HepG2 (cell line): Measurements from ENCODE around the gene SLC44A4. TPM values are rescaled to one million over a fixed set of nuclear protein-coding genes. Genes with fewer than 3 reads are reported as not detected.
A peak's percentile ranks its signal among the peaks of the same experiment; 100 is the strongest.

Experiments used
- ATAC-seq: fragments of 200-7000 bp; cut with Tn5 transposase; 3 replicates; pipeline ENCODE4 v1.9.1; 2020; ENCODE audit warnings: mild to moderate bottlenecking, moderate library complexity
- BruUV-seq: library from RNA; stranded (reverse); fragments of 400-500 nt; replicated peaks from 2 replicates; lab custom pipeline; 2021; lab: Mats Ljungman, UMichigan
- CTCF ChIA-PET: fragments of 300-600 bp; formaldehyde crosslinking; extraction: SDS; loops from one replicate; lab custom pipeline; 2021; ENCODE audit warnings: low total read pairs, inconsistent platforms, low intra/inter-chr PET ratio; lab: Yijun Ruan, JAX
- POLR2A ChIA-PET: fragments of 350-600 bp; sonication (Branson Sonifier 250); formaldehyde crosslinking; loops from one replicate; lab custom pipeline; 2020; ENCODE audit warnings: antibody characterized with exemption, inconsistent platforms; lab: Yijun Ruan, JAX
- DNase-seq: peaks from one replicate; pipeline ENCODE4 v3.0.0-alpha.2; 2015; ENCODE audit warnings: low spot score
- FAIRE-seq: peaks from 3 replicates; lab custom pipeline; 2011; peaks lifted over from hg19 to GRCh38; lab: Jason Lieb, UNC
- H2AFZ ChIP-seq: one replicate; pipeline ENCODE4 v1.6.1; 2011; ENCODE audit warnings: low read length, inconsistent platforms
- H3K27ac ChIP-seq: fragments of 300-600 bp; 3 replicates; pipeline ENCODE4 v1.8.0; 2011; ENCODE audit warnings: mixed run types, mild to moderate bottlenecking, mixed read lengths, low read length, inconsistent platforms; ENCODE audit not compliant: insufficient read depth; ENCODE audit errors: extremely low read length
- H3K27me3 ChIP-seq, 2 experiments: fragments of 200-600 bp in 1 of 2; 2 replicates in 1 of 2; 3 replicates in 1 of 2; pipeline versions ENCODE4 v1.6.0 to v1.8.0; 2011; ENCODE audit warnings: low read length in 2 of 2, mild to moderate bottlenecking in 2 of 2, moderate library complexity in 2 of 2, inconsistent platforms in 1 of 2; ENCODE audit not compliant: insufficient read depth in 2 of 2, control insufficient read depth in 1 of 2
- H3K36me3 ChIP-seq, 2 experiments: fragments of 200-600 bp in 1 of 2; replicated peaks in 1 of 2; 2 replicates in 1 of 2; 3 replicates in 1 of 2; pipeline versions ENCODE4 v1.5.1 to v1.8.0; 2011; ENCODE audit warnings: low read length in 2 of 2, inconsistent platforms in 1 of 2; ENCODE audit not compliant: insufficient read depth in 2 of 2, control insufficient read depth in 1 of 2
- H3K4me1 ChIP-seq: 2 replicates; pipeline ENCODE4 v1.5.1; 2012; ENCODE audit warnings: low read length, inconsistent platforms; ENCODE audit not compliant: insufficient read depth
- H3K4me2 ChIP-seq: 2 replicates; pipeline ENCODE4 v1.6.0; 2011; ENCODE audit warnings: low read depth, low read length, inconsistent platforms
- H3K4me3 ChIP-seq, 3 experiments: fragments of 200-600 bp in 1 of 3; sonication (generic), shearing (Covaris generic) in 1 of 3; replicated peaks in 1 of 3; 2 replicates each; pipeline ENCODE4 v1.5.1; 2011 to 2016; ENCODE audit warnings: low read length in 3 of 3, inconsistent platforms in 2 of 3, low read depth in 2 of 3, mild to moderate bottlenecking in 2 of 3, control low read depth in 1 of 3, mixed read lengths in 1 of 3; ENCODE audit not compliant: insufficient read depth in 1 of 3
- H3K79me2 ChIP-seq: one replicate; pipeline ENCODE4 v1.6.1; 2011; ENCODE audit warnings: low read length, inconsistent platforms; ENCODE audit not compliant: insufficient read depth
- H3K9ac ChIP-seq: 2 replicates; pipeline ENCODE4 v1.6.0; 2011; ENCODE audit warnings: mild to moderate bottlenecking, low read depth, low read length, inconsistent platforms; ENCODE audit not compliant: insufficient read depth
- H3K9me3 ChIP-seq: 2 replicates; pipeline ENCODE4 v1.5.1; 2012; ENCODE audit warnings: mild to moderate bottlenecking, low read length
- H4K20me1 ChIP-seq: 2 replicates; pipeline ENCODE4 v1.6.0; 2011; ENCODE audit warnings: inconsistent platforms, mild to moderate bottlenecking, low read length, moderate library complexity; ENCODE audit not compliant: insufficient read depth
- HOXA5 ChIP-seq: sonication (generic); formaldehyde crosslinking; IDR thresholded peaks from 2 replicates; pipeline ENCODE4 v1.4.0; 2020; ENCODE audit warnings: missing genetic modification reagents
- JARID2 ChIP-seq: sonication (generic); formaldehyde crosslinking; IDR thresholded peaks from 2 replicates; pipeline ENCODE4 v1.8.1; 2023; ENCODE audit warnings: missing genetic modification reagents, inconsistent platforms; ENCODE audit not compliant: insufficient replicate concordance
- NR1H2 ChIP-seq: sonication (generic); formaldehyde crosslinking; IDR thresholded peaks from 2 replicates; pipeline ENCODE4 v1.8.1; 2022; ENCODE audit warnings: low read depth, missing genetic modification reagents, borderline replicate concordance
- YEATS2 ChIP-seq: sonication (generic); formaldehyde crosslinking; IDR thresholded peaks from 2 replicates; pipeline ENCODE4 v1.4.0; 2020; ENCODE audit warnings: missing genetic modification reagents, borderline replicate concordance
- ZFAT ChIP-seq: sonication (generic); formaldehyde crosslinking; conservative IDR thresholded peaks from 2 replicates; pipeline ENCODE4 v1.8.1; 2023; ENCODE audit warnings: missing genetic modification reagents, inconsistent platforms
- ZNF558 ChIP-seq: sonication (generic); formaldehyde crosslinking; IDR thresholded peaks from 2 replicates; pipeline ENCODE4 v1.9.0; 2022; ENCODE audit warnings: mild to moderate bottlenecking, missing genetic modification reagents, borderline replicate concordance
- ZNF788 ChIP-seq: sonication (generic); formaldehyde crosslinking; IDR thresholded peaks from 2 replicates; pipeline ENCODE4 v1.5.0; 2020; ENCODE audit warnings: mild to moderate bottlenecking, missing genetic modification reagents, borderline replicate concordance
- ZNF841 ChIP-seq: sonication (generic); formaldehyde crosslinking; IDR thresholded peaks from 2 replicates; pipeline ENCODE4 v1.8.1; 2023; ENCODE audit warnings: missing genetic modification reagents, borderline replicate concordance
- WGBS: methylation state at CpG from one replicate; pipeline ENCODE4 v1.1.6; 2017; ENCODE audit warnings: low lambda C conversion rate; 5-methylcytosine and 5-hydroxymethylcytosine counted together
- in situ Hi-C: cut with HindIII; loops from 2 replicates; pipeline ENCODE4 v1.10.0; 2017; ENCODE audit warnings: low pct_unique_long_range_greater_than_20kb; ENCODE audit not compliant: extremely low pct_ligation_motif_present
- intact Hi-C: fragments of 100-400 bp; cut with micrococcal nuclease; formaldehyde crosslinking; loops from one replicate; pipeline ENCODE4 v1.10.0; 2022; ENCODE audit not compliant: unreplicated experiment
- polyA plus RNA-seq, 8 experiments: library from polyadenylated mRNA; depleted of rRNA in 3 of 8; stranded (reverse) in 7 of 8; unstranded in 1 of 8; fragments of >200 nt; fragmentation: Illumina TruSeq in 4 of 8; extraction: Trizol in 4 of 8; gene quantifications; 2 replicates each; pipeline versions ENCODE4 v1.2.1 to v1.2.3, GENCODE V29; 2011 to 2016; ENCODE audit warnings: low read depth in 4 of 8, missing spikeins in 1 of 8, mixed read lengths in 1 of 8; ENCODE audit not compliant: insufficient read depth in 1 of 8
- total RNA-seq, 5 experiments: library from RNA; depleted of rRNA; stranded (reverse); fragments of >200 nt; fragmentation: Illumina TruSeq; extraction: Trizol; gene quantifications; 2 replicates each; pipeline ENCODE4 v1.2.3, GENCODE V29; 2016; ENCODE audit warnings: low read depth in 1 of 5
- TF ChIP-seq, protein P1 (sequence below): sonication (generic); formaldehyde crosslinking; IDR thresholded peaks from 2 replicates; pipeline ENCODE4 v1.4.0; 2020; ENCODE audit warnings: missing genetic modification reagents
- TF ChIP-seq, protein P2 (sequence below), 2 experiments: fragments of 450-650 bp in 1 of 2; sonication (generic) in 1 of 2; formaldehyde crosslinking; IDR thresholded peaks; 2 replicates each; pipeline versions ENCODE4 v1.5.0 to v1.8.0; 2020 to 2022; ENCODE audit warnings: mild to moderate bottlenecking in 1 of 2, missing genetic modification reagents in 1 of 2
- TF ChIP-seq, protein P3 (sequence below): sonication (generic); formaldehyde crosslinking; IDR thresholded peaks from 2 replicates; pipeline ENCODE4 v1.5.0; 2020; ENCODE audit warnings: mild to moderate bottlenecking, missing genetic modification reagents
- TF ChIP-seq, protein P4 (sequence below): sonication (generic); formaldehyde crosslinking; IDR thresholded peaks from 2 replicates; pipeline ENCODE4 v1.4.0; 2020; ENCODE audit warnings: missing genetic modification reagents

SLC44A4 gene
- total and polyA plus RNA-seq, 2 of the 13 experiments (the other 11 are each of a cell fraction or from before 2014, with no cell fraction given) = 3.5 to 5.9 TPM

DNA sequence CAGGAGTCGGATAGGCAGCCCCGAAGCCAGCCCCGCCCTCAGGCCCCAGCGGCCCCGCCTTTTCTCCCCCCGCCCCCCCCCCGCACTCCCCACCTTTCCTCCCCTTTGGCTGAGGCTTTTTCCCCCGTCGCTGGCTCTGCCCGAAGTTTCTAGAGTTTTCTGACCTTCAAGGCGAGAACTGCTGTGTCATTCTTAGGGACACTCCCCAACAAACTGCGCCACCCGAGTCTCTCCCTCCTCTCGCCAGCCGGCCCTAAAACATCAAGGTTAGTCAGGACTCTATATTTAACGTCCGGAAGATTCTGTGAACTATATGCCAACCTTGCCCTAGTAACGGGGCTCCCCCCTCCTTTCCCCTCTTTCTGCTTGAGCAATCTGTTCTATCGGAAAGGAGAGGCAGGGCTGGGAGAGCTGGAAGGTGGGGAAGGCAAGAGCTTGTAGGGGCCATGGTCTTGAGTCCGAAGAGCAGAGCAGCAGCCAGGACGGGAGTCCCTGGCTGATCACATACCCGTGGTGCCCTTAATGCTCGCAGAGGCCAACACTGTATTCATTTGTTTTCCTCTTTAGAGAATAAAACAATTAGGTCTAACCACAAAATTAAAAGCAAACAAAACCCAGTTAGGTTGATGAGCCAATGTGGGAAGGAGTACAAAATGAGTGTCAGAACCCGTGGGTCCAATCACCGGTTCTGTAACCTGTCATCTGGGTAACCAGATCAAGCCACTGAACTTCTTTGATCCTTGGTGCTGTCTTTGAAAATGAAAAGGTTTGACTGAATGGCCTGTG lies 56.6 kb downstream of the SLC44A4 start:
- peak overlapping the region; percentile 76 for H3K4me2 ChIP-seq
- H3K9me3 ChIP-seq = no peaks in the 10 kb centered on the region
- no peaks in the 10 kb centered on the region for H3K36me3 ChIP-seq
- under 1% methylated on average over 25 of the region's 25 CpGs for whole genome bisulfite sequencing
- peaks cover 67% of the 10 kb centered on the region for H3K4me1 ChIP-seq
- H2AFZ ChIP-seq = peak overlapping the region; percentile 81
- ChIA-PET POLR2A (interaction anchor here (0.6 to 6.9 kb wide), 17 partner anchors 8 to 1207 kb away, joined by 3 to 66 read pairs (median 5); partner anchors contain the start of genes APOM, BAG6, CLIC1 and GPANK1), CTCF (no interaction called here)
- DNase-seq (peak; percentile 67), ATAC-seq (peak; percentile 47), FAIRE-seq (peak; percentile 18)
- H3K4me3 ChIP-seq = peak overlapping the region; percentile 67 to 91 (median 87)
- in situ Hi-C loops = no loop called here
- intact Hi-C loops = loop anchor here (2.0 kb wide), 1 partner anchor 141 kb away; the partner anchor contains the start of gene LY6G5C
- peak overlapping the region; percentile 86 for H3K27ac ChIP-seq
- no peaks in the 10 kb centered on the region for H3K27me3 ChIP-seq
- TSS peak; percentile 51 for BruUV-seq
- no peaks in the 10 kb centered on the region for H4K20me1 ChIP-seq
- peak overlapping the region; percentile 72 for H3K9ac ChIP-seq
- peaks cover 27% of the 10 kb centered on the region for H3K79me2 ChIP-seq
- no peak for TF ChIP-seq ZNF841 (CRISPR knock-in tag)
- TF ChIP-seq, protein P1, sequence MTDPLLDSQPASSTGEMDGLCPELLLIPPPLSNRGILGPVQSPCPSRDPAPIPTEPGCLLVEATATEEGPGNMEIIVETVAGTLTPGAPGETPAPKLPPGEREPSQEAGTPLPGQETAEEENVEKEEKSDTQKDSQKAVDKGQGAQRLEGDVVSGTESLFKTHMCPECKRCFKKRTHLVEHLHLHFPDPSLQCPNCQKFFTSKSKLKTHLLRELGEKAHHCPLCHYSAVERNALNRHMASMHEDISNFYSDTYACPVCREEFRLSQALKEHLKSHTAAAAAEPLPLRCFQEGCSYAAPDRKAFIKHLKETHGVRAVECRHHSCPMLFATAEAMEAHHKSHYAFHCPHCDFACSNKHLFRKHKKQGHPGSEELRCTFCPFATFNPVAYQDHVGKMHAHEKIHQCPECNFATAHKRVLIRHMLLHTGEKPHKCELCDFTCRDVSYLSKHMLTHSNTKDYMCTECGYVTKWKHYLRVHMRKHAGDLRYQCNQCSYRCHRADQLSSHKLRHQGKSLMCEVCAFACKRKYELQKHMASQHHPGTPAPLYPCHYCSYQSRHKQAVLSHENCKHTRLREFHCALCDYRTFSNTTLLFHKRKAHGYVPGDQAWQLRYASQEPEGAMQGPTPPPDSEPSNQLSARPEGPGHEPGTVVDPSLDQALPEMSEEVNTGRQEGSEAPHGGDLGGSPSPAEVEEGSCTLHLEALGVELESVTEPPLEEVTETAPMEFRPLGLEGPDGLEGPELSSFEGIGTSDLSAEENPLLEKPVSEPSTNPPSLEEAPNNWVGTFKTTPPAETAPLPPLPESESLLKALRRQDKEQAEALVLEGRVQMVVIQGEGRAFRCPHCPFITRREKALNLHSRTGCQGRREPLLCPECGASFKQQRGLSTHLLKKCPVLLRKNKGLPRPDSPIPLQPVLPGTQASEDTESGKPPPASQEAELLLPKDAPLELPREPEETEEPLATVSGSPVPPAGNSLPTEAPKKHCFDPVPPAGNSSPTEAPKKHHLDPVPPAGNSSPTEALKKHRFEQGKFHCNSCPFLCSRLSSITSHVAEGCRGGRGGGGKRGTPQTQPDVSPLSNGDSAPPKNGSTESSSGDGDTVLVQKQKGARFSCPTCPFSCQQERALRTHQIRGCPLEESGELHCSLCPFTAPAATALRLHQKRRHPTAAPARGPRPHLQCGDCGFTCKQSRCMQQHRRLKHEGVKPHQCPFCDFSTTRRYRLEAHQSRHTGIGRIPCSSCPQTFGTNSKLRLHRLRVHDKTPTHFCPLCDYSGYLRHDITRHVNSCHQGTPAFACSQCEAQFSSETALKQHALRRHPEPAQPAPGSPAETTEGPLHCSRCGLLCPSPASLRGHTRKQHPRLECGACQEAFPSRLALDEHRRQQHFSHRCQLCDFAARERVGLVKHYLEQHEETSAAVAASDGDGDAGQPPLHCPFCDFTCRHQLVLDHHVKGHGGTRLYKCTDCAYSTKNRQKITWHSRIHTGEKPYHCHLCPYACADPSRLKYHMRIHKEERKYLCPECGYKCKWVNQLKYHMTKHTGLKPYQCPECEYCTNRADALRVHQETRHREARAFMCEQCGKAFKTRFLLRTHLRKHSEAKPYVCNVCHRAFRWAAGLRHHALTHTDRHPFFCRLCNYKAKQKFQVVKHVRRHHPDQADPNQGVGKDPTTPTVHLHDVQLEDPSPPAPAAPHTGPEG (CRISPR knock-in tag) = no peak
- TF ChIP-seq YEATS2 = peak; percentile 45; the same call in 1 of the 2 replicates
- no peak for TF ChIP-seq NR1H2 (CRISPR knock-in tag)
- TF ChIP-seq, protein P2, sequence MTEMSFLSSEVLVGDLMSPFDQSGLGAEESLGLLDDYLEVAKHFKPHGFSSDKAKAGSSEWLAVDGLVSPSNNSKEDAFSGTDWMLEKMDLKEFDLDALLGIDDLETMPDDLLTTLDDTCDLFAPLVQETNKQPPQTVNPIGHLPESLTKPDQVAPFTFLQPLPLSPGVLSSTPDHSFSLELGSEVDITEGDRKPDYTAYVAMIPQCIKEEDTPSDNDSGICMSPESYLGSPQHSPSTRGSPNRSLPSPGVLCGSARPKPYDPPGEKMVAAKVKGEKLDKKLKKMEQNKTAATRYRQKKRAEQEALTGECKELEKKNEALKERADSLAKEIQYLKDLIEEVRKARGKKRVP (CRISPR knock-in tag; IDR thresholded peaks at IDR 0.05) = no peak
- TF ChIP-seq, protein P3, sequence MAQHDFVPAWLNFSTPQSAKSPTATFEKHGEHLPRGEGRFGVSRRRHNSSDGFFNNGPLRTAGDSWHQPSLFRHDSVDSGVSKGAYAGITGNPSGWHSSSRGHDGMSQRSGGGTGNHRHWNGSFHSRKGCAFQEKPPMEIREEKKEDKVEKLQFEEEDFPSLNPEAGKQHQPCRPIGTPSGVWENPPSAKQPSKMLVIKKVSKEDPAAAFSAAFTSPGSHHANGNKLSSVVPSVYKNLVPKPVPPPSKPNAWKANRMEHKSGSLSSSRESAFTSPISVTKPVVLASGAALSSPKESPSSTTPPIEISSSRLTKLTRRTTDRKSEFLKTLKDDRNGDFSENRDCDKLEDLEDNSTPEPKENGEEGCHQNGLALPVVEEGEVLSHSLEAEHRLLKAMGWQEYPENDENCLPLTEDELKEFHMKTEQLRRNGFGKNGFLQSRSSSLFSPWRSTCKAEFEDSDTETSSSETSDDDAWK (CRISPR knock-in tag) = no peak
- peak; percentile 42; the same call in 1 of the 2 replicates for TF ChIP-seq ZNF788
- TF ChIP-seq, protein P4, sequence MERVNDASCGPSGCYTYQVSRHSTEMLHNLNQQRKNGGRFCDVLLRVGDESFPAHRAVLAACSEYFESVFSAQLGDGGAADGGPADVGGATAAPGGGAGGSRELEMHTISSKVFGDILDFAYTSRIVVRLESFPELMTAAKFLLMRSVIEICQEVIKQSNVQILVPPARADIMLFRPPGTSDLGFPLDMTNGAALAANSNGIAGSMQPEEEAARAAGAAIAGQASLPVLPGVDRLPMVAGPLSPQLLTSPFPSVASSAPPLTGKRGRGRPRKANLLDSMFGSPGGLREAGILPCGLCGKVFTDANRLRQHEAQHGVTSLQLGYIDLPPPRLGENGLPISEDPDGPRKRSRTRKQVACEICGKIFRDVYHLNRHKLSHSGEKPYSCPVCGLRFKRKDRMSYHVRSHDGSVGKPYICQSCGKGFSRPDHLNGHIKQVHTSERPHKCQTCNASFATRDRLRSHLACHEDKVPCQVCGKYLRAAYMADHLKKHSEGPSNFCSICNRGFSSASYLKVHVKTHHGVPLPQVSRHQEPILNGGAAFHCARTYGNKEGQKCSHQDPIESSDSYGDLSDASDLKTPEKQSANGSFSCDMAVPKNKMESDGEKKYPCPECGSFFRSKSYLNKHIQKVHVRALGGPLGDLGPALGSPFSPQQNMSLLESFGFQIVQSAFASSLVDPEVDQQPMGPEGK (CRISPR knock-in tag) = peak; percentile 72
- no peak for TF ChIP-seq ZFAT (CRISPR knock-in tag)
- no peak for TF ChIP-seq JARID2 (CRISPR knock-in tag)
- 0 out of 2 replicates have a peak, but pooled peaks have one; percentile 36 for TF ChIP-seq HOXA5 (CRISPR knock-in tag)
- TF ChIP-seq ZNF558 (CRISPR knock-in tag) = no peak
